PC-9 (cell line): ENCODE results near the gene MVB12B. TPM values are rescaled to one million over a fixed set of nuclear protein-coding genes. Genes with fewer than 3 reads are reported as not detected.

ENCODE experiments used
- BruUV-seq: library from RNA; stranded (reverse); fragments of 400-500 nt; replicated peaks from 2 replicates; lab custom pipeline; 2021; lab: Mats Ljungman, UMichigan
- CTCF ChIA-PET: fragments of 300-600 bp; sonication (Branson Sonifier 250); formaldehyde crosslinking; loops from one replicate; lab custom pipeline; 2022; ENCODE audit warnings: antibody characterized with exemption; lab: Charles Lee
- POLR2A ChIA-PET: fragments of 300-600 bp; sonication (Branson Sonifier 250); formaldehyde crosslinking; loops from one replicate; lab custom pipeline; 2022; ENCODE audit warnings: antibody characterized with exemption; ENCODE audit not compliant: unreplicated experiment; lab: Charles Lee
- DNase-seq, 2 experiments: peaks; one replicate each; pipeline versions ENCODE4 v3.0.0 to v3.0.0-alpha.2; 2015 to 2022; ENCODE audit warnings: mixed read lengths in 1 of 2
- H2AFZ ChIP-seq: fragments of 200-600 bp; sonication (generic); 2 replicates; pipeline ENCODE4 v1.8.1; 2017; ENCODE audit warnings: antibody characterized with exemption
- H3F3A ChIP-seq: fragments of 200-600 bp; sonication (generic); 2 replicates; pipeline ENCODE4 v1.8.1; 2017; ENCODE audit warnings: antibody characterized with exemption, mild to moderate bottlenecking, low read depth; ENCODE audit not compliant: insufficient read depth
- H3K27ac ChIP-seq: fragments of 200-600 bp; sonication (generic); 2 replicates; pipeline ENCODE4 v1.6.1; 2016; ENCODE audit warnings: mixed run types
- H3K27me3 ChIP-seq: fragments of 200-600 bp; sonication (generic); 2 replicates; pipeline ENCODE4 v1.6.1; 2016; ENCODE audit warnings: low read depth, mixed run types; ENCODE audit not compliant: insufficient read depth
- H3K36me3 ChIP-seq: fragments of 200-600 bp; sonication (generic); 2 replicates; pipeline ENCODE4 v1.6.1; 2016; ENCODE audit warnings: low read depth, mixed run types
- H3K4me1 ChIP-seq: fragments of 200-600 bp; sonication (generic); replicated peaks from 2 replicates; pipeline ENCODE4 v1.6.1; 2016; ENCODE audit warnings: mixed run types; ENCODE audit not compliant: insufficient read depth
- H3K4me2 ChIP-seq: fragments of 200-600 bp; sonication (generic); 2 replicates; pipeline ENCODE4 v1.6.1; 2017; ENCODE audit warnings: mixed run types
- H3K4me3 ChIP-seq: fragments of 200-600 bp; sonication (generic); 2 replicates; pipeline ENCODE4 v1.6.1; 2016; ENCODE audit warnings: mixed run types
- H3K79me2 ChIP-seq: fragments of 200-600 bp; sonication (generic); 2 replicates; pipeline ENCODE4 v1.6.1; 2017; ENCODE audit warnings: low read depth, mixed run types
- H3K9me2 ChIP-seq: fragments of 200-600 bp; sonication (generic); 2 replicates; pipeline ENCODE4 v1.8.1; 2017; ENCODE audit warnings: mild to moderate bottlenecking; ENCODE audit not compliant: insufficient read depth
- H3K9me3 ChIP-seq: fragments of 200-600 bp; sonication (generic); 2 replicates; pipeline ENCODE4 v1.8.1; 2016; ENCODE audit warnings: low read depth; ENCODE audit not compliant: insufficient read depth
- H4K20me1 ChIP-seq: fragments of 200-600 bp; sonication (generic); 2 replicates; pipeline ENCODE4 v1.8.1; 2017; ENCODE audit not compliant: insufficient read depth
- CTCF ChIP-seq: fragments of 200-600 bp; sonication (generic); conservative IDR thresholded peaks from 2 replicates; pipeline ENCODE4 v1.6.1; 2017; ENCODE audit warnings: mixed run types, antibody characterized with exemption, mild to moderate bottlenecking, moderate library complexity
- EZH2 ChIP-seq: fragments of 200-600 bp; sonication (generic); IDR thresholded peaks from 2 replicates; pipeline ENCODE4 v1.8.0; 2017; ENCODE audit warnings: antibody characterized with exemption, low read depth
- intact Hi-C: fragments of 100-400 bp; cut with micrococcal nuclease; formaldehyde crosslinking; loops from one replicate; pipeline ENCODE4 v1.10.0; 2022; ENCODE audit not compliant: unreplicated experiment
- total RNA-seq: library from RNA; stranded (reverse); gene quantifications from 2 replicates; pipeline ENCODE4 v1.2.3, GENCODE V29; 2021

The MVB12B gene
- total RNA-seq, 1 experiment from 2014 or later, result 8.8 TPM

DNA sequence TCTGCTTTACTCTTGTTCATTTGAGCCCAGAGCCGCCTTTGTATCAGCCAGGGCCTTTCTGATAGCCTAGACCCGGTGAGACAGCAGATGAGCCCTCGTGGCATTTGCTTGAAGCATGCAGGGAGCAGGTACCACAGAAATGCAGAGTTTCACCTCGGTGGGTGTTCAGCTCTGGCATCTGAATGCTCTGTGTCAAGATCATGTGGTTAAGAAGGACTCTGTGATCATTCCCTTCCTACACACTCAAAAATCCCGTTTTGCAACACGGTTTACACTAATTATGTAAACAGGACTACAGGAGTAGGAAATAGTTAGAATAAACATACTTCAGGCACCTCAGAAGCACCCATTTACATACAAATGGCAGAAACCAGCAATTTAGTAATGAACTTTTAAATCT, 67.2 kb downstream of the MVB12B start:
- TF ChIP-seq EZH2 (no peak), CTCF (no peak)
- no peak overlapping the region for H3K4me2 ChIP-seq
- H3K4me1 ChIP-seq, result no peaks in the 10 kb centered on the region; the same call in 1 of the 2 replicates
- H3K9me3 ChIP-seq, result no peaks in the 10 kb centered on the region
- no peaks in the 10 kb centered on the region for H3K9me2 ChIP-seq
- H3F3A ChIP-seq, result no peaks in the 10 kb centered on the region
- no peak overlapping the region for H3K4me3 ChIP-seq
- POLR2A ChIA-PET, result no interaction called here
- no peak for DNase-seq
- no TSS peak for BruUV-seq
- H3K79me2 ChIP-seq, result no peaks in the 10 kb centered on the region
- intact Hi-C loops, result no loop called here
- no peaks in the 10 kb centered on the region for H4K20me1 ChIP-seq
- no peak overlapping the region for H3K27ac ChIP-seq
- H3K27me3 ChIP-seq, result no peaks in the 10 kb centered on the region
- H2AFZ ChIP-seq, result no peak overlapping the region
- CTCF ChIA-PET, result no interaction called here
- no peaks in the 10 kb centered on the region for H3K36me3 ChIP-seq

- no peaks in the 10 kb centered on the region for H3K79me2 ChIP-seq
- ChIA-PET POLR2A (interaction anchor here (0.7 kb wide), 1 partner anchor 1486 kb away, joined by 4 read pairs; no protein-coding TSS in a partner anchor), CTCF (no interaction called here)
- H3K27ac ChIP-seq, result no peak overlapping the region
- no peaks in the 10 kb centered on the region for H4K20me1 ChIP-seq
- H3K36me3 ChIP-seq, result no peaks in the 10 kb centered on the region
- H3K27me3 ChIP-seq, result no peaks in the 10 kb centered on the region
- DNase-seq, result no peak
- no peaks in the 10 kb centered on the region for H3K9me3 ChIP-seq
- TF ChIP-seq CTCF (no peak), EZH2 (no peak)
- H2AFZ ChIP-seq, result no peak overlapping the region
- no peak overlapping the region for H3K4me2 ChIP-seq
- BruUV-seq, result no TSS peak
- no peaks in the 10 kb centered on the region for H3K9me2 ChIP-seq
- no peaks in the 10 kb centered on the region; the same call in 1 of the 2 replicates for H3K4me1 ChIP-seq
- H3F3A ChIP-seq, result no peaks in the 10 kb centered on the region
- intact Hi-C loops, result loop anchor here (5.0 kb wide), 2 partner anchors 633 to 838 kb away; no protein-coding TSS in a partner anchor
- no peak overlapping the region for H3K4me3 ChIP-seq
Observed at GRCh38 chr9:126394802-126395201, 68.2 kb downstream of the MVB12B start.

DNA sequence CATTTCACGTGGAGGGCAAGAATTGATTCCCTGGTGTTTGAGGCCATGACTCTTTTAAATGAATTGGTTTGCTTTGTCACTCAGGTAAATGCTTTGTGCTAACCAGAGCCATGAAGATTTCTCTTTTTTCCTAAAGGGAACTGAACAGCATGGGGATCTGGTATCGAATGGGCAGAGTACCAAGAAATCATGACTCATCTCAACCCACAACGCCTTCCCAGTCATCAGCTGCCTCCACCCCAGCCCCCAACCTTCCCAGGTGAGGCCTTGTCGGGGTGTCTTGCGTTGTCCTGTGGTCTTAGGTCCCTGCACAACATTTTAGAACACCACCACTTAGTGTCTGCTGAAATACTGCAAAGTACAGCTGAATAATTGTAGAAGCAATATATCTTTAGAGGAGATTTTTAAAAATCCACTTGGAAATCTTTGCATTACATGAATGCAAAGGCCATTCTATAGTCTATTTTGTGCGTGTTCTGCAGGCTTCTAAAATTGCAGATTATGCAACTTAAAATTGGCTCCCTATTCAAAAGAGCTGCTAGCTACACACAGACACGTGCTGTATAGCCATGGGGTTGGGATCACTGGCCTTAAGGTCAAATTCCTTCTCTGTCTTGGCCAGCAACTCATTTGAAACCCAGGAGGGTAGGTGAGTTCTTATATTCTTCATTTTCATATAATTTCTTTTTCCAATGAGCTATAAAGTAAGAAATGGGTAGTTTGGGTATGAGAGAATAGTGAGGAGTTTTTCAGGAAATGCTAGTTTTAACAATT, 69.0 kb downstream of the MVB12B start:
- Histone ChIP-seq H3K9me2 (no peaks in the 10 kb centered on the region), H3F3A (no peaks in the 10 kb centered on the region), H3K79me2 (no peaks in the 10 kb centered on the region), H4K20me1 (no peaks in the 10 kb centered on the region), H3K9me3 (no peaks in the 10 kb centered on the region), H3K4me2 (no peak overlapping the region), H3K27ac (no peak overlapping the region), H3K4me1 (no peaks in the 10 kb centered on the region; the same call in 1 of the 2 replicates), H2AFZ (no peak overlapping the region), H3K36me3 (no peaks in the 10 kb centered on the region), H3K27me3 (no peaks in the 10 kb centered on the region), H3K4me3 (no peak overlapping the region)
- intact Hi-C loops, result loop anchor here (5.0 kb wide), 2 partner anchors 633 to 838 kb away; no protein-coding TSS in a partner anchor
- DNase-seq, result peak in 1 of 2 experiments; percentile 66
- ChIA-PET CTCF (interaction anchor here (0.6 kb wide), 2 partner anchors 82 to 607 kb away, joined by 3 read pairs; no protein-coding TSS in a partner anchor), POLR2A (interaction anchor here (0.6 kb wide), 2 partner anchors 94 to 1016 kb away, joined by 3 to 4 read pairs; no protein-coding TSS in a partner anchor)
- no peak for TF ChIP-seq EZH2
- no peak for TF ChIP-seq CTCF
- no TSS peak for BruUV-seq
